ENCODE measurements around the gene TNKS1BP1.
"Not testable (repeated sequence)": the region's sequence is repeated elsewhere in the genome, so short reads cannot be mapped to it uniquely, and the experiment has no call there.

TNKS1BP1 gene, protein sequence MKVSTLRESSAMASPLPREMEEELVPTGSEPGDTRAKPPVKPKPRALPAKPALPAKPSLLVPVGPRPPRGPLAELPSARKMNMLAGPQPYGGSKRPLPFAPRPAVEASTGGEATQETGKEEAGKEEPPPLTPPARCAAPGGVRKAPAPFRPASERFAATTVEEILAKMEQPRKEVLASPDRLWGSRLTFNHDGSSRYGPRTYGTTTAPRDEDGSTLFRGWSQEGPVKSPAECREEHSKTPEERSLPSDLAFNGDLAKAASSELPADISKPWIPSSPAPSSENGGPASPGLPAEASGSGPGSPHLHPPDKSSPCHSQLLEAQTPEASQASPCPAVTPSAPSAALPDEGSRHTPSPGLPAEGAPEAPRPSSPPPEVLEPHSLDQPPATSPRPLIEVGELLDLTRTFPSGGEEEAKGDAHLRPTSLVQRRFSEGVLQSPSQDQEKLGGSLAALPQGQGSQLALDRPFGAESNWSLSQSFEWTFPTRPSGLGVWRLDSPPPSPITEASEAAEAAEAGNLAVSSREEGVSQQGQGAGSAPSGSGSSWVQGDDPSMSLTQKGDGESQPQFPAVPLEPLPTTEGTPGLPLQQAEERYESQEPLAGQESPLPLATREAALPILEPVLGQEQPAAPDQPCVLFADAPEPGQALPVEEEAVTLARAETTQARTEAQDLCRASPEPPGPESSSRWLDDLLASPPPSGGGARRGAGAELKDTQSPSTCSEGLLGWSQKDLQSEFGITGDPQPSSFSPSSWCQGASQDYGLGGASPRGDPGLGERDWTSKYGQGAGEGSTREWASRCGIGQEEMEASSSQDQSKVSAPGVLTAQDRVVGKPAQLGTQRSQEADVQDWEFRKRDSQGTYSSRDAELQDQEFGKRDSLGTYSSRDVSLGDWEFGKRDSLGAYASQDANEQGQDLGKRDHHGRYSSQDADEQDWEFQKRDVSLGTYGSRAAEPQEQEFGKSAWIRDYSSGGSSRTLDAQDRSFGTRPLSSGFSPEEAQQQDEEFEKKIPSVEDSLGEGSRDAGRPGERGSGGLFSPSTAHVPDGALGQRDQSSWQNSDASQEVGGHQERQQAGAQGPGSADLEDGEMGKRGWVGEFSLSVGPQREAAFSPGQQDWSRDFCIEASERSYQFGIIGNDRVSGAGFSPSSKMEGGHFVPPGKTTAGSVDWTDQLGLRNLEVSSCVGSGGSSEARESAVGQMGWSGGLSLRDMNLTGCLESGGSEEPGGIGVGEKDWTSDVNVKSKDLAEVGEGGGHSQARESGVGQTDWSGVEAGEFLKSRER (N-terminal part only)

DNA sequence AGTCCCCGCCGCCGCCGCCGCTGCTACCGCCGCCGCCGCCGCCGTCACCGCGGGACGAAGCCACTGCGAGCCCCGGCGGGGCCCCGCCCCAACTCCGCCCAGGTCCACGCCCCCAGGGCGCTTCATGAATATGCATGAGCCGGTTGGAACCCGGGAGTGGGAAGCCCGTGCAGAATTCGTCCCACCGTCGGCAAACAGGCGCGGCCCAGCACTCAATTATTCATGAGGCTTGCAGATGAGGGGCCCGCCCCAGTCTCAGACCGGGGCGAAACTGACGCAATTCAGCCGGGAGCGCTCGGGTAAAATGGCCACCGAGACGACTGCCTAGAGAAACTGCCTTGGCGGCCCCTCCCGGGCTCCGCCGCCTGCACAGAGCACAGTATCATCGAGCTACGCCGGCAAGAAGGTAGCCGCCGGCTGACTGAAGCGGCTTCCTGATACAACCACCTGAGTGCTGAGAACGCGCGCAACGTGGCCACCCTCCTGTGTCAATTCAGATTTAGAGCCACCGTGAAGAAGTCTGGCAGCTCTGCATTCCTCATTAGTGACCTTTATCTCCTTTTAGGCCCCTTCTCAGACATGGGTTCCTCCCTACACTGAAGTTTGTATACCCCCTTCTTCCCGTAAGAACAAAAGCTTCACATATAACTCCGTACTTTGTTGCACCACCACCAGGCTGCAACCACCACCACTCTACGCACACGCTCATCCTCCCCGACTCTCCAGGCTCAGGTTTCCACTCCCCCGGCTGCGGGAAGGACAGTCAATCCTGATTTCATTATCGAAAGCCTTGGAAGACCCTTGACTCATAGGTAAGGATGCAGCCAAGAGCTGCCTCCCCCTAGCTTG is at the start of gene TNKS1BP1:
TNKS1BP1 (minus strand) TSS at position 67 of the 849 bp plus-strand sequence. CDS start 3,067 bp downstream, outside the sequence.
- peak; percentile 96 for DNase-seq (ENCODE audit: low spot score)

GRCh38 chr11:57373146-57373545 is 48.4 kb upstream of the TNKS1BP1 start:
- DNase-seq (ENCODE audit: low spot score): no peak

GRCh38 chr11:57370941-57371340 is 46.2 kb upstream of the TNKS1BP1 start:
- DNase-seq (ENCODE audit: low spot score): no peak

- no peak for DNase-seq (ENCODE audit: low spot score)
These were observed 45.5 kb upstream of the TNKS1BP1 start for GRCh38 chr11:57370251-57370650.

GRCh38 chr11:57368845-57369232 is 44.1 kb upstream of the TNKS1BP1 start:
- peak; percentile 46 for DNase-seq (ENCODE audit: low spot score)

GRCh38 chr11:57368106-57368844 is 43.5 kb upstream of the TNKS1BP1 start:
- no peak for DNase-seq (ENCODE audit: low spot score)

- DNase-seq (ENCODE audit: low spot score): no peak
These were observed 40.3 kb upstream of the TNKS1BP1 start for GRCh38 chr11:57364851-57365660.

GRCh38 chr11:57363131-57364080 is 38.7 kb upstream of the TNKS1BP1 start:
- no peak for DNase-seq (ENCODE audit: low spot score)

DNA sequence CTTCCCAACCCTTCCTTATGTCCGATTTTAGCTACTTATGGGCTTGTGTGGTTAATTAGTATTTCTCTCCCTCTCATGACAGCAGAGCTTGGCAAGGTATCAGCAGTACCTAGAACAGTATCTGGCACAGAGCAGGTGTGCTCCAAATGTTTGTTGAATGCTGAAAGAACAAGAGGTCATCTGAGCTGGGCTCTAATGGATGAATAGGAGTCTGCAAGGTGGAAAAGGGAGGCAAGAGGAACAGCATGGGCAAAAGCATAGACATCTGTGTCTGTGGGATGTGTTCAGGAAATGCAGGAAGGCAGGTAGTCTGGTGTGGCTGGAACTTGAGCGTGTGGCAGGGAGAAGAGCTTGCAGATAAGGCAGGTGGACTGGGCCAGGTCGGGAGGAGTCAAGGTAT is 37.2 kb upstream of the TNKS1BP1 start:
- no peak for DNase-seq (ENCODE audit: low spot score)

GRCh38 chr11:57361420-57361819 is 36.7 kb upstream of the TNKS1BP1 start:
- DNase-seq (ENCODE audit: low spot score): not testable (repeated sequence)

GRCh38 chr11:57360991-57361390 is 36.2 kb upstream of the TNKS1BP1 start:
- no peak for DNase-seq (ENCODE audit: low spot score)

DNA sequence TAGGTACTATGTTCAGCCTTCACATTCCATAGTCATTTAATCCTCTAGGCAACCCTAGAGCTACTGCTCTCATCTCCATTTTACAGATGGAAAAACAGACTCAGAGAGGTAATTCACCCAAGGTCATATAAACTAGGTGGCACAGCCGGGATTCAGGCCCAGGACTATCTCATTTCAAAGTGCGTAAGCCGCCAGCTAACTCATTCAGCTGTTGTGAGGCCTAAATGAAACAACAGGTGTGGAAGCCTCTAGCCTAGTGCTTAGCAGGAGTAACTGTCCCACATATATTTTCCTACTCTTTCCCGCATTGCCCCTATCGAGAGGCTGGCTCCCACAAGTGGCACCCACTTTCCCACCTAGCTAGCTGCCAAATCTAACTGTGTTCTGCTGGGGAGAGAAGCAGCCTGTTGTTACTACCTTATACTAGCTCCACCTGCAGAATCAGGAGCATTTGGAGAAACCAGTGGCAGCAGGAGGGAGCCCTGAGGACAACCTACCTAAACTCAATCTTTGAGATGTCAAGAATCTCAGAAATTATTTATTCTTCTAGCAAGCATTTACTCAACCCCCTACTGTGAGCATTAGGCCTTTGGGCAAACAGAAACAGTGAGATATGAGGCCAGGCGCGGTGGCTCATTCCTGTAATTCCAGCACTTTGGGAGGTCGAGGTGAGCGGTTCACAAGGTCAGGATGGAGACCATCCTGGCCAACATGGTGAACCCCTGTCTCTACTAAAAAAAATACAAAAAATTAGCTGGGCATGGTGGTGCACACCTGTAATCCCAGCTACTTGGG is 35.3 kb upstream of the TNKS1BP1 start:
- no peak for DNase-seq (ENCODE audit: low spot score)

DNA sequence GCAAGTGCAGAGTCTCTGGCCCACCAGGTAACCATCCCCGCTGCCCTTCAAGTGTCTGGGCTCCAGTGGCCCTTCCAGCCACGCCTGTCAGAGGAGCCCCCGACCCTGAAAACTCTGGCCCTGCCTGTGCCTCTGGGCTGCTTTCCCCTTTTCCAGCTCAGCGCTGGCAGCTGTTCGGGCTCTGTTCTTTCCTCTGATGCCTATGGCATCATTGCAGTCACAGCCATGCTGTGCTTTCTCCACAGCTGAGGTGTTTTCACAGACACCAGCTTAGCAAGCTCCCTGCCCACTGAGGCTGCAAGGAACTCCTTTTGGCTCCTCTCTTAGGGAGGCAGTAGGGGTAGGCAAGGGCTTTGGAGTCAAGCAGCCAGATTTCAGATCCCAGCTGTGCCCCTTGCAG is 34.6 kb upstream of the TNKS1BP1 start:
- DNase-seq (ENCODE audit: low spot score): no peak

- DNase-seq (ENCODE audit: low spot score): no peak
These were observed 34.2 kb upstream of the TNKS1BP1 start for GRCh38 chr11:57358991-57359390.

GRCh38 chr11:57358543-57358961 is 33.8 kb upstream of the TNKS1BP1 start:
- no peak for DNase-seq (ENCODE audit: low spot score)

- no peak for DNase-seq (ENCODE audit: low spot score)
These were observed 33.1 kb upstream of the TNKS1BP1 start for GRCh38 chr11:57357856-57358255.

DNA sequence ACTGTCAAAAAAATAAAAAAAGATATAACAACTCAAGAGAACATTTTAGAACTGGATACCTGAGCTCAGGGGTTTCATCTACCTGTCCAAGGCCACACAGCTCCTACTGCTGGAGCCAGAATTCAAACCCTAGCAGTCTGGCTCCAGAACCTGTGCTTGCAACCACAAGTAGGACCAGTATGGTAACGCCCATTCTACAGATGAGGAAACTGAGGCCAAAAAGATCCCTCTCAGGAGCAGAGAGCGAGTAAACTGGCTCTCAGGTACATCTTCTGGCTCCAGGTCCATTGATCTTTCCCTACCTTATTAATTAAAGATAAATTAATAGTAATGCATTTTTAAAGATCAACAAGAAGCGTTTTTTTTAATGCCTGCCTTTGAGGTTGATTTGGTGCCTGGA is 32.6 kb upstream of the TNKS1BP1 start:
- DNase-seq (ENCODE audit: low spot score): no peak

DNA sequence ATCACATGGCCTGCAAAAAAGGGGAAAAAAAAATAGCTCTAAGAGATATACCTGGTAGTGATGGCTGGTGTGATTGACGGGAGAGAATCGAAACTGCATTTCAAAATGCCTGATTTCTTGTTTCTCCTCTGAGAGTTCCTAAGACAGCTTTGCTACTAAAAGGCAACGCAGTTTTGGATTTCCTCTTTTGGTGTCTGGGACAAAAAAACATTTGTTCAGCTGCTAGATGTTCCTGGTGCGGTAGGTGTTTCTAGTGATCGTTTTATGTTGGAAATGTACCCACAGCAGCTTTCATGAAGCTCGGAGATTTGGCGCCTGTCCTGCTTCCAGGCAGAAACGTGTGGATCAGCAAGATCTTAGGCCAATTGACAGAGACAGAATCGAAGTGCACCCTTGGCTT is 31.5 kb upstream of the TNKS1BP1 start:
- no peak for DNase-seq (ENCODE audit: low spot score)
